Right lobe of liver (tissue), 4 donors: ENCODE data around the gene SEPTIN5.

Experiments used
- POLR2A ChIP-seq: fragments of 450-650 bp; IDR thresholded peaks from one replicate; pipeline ENCODE4 v1.6.1; 2017; ENCODE audit warnings: antibody characterized with exemption, mild to moderate bottlenecking
- TF ChIP-seq, protein P1 (sequence below), 4 donors: fragments of 200-600 bp in 3 of 4; fragments of 450-650 bp in 1 of 4; IDR thresholded peaks; one replicate each; pipeline versions ENCODE4 v1.5.1 to v1.8.0; 2016 to 2022; ENCODE audit warnings: antibody characterized with exemption in 4 of 4, mild to moderate bottlenecking in 2 of 4
- donor health status: DM: no; HTN: no; CAD: no.
- donor health status: DM: no; HTN: no; CAD: no.
- donor health status: DM: no; HTN: yes; CAD: no.

- TF ChIP-seq POLR2A = no peak
- TF ChIP-seq, protein P1, sequence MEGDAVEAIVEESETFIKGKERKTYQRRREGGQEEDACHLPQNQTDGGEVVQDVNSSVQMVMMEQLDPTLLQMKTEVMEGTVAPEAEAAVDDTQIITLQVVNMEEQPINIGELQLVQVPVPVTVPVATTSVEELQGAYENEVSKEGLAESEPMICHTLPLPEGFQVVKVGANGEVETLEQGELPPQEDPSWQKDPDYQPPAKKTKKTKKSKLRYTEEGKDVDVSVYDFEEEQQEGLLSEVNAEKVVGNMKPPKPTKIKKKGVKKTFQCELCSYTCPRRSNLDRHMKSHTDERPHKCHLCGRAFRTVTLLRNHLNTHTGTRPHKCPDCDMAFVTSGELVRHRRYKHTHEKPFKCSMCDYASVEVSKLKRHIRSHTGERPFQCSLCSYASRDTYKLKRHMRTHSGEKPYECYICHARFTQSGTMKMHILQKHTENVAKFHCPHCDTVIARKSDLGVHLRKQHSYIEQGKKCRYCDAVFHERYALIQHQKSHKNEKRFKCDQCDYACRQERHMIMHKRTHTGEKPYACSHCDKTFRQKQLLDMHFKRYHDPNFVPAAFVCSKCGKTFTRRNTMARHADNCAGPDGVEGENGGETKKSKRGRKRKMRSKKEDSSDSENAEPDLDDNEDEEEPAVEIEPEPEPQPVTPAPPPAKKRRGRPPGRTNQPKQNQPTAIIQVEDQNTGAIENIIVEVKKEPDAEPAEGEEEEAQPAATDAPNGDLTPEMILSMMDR (IDR thresholded peaks at IDR 0.05) = no peak
Observed at GRCh38 chr22:19743081-19743480, 28.8 kb downstream of the SEPTIN5 start.
